K562 (cell line): ENCODE measurements around the gene TMEM41B. TPM values are rescaled to one million over a fixed set of nuclear protein-coding genes. Genes with fewer than 3 reads are reported as not detected.

Experiments
- ARID2 ChIP-seq: fragments of 450-650 bp; IDR thresholded peaks from 2 replicates; pipeline ENCODE4 v1.6.1; 2017; ENCODE audit warnings: antibody characterized with exemption, mild to moderate bottlenecking
- BMI1 ChIP-seq: fragments of 150-350 bp; IDR thresholded peaks from 2 replicates; pipeline ENCODE4 v1.6.1; 2014; ENCODE audit warnings: low read length
- CEBPZ ChIP-seq: fragments of 150-350 bp; IDR thresholded peaks from 2 replicates; pipeline ENCODE4 v1.6.1; 2014; ENCODE audit warnings: low read depth, mild to moderate bottlenecking, low read length, borderline replicate concordance
- GATAD2A ChIP-seq: fragments of 450-650 bp; IDR thresholded peaks from 2 replicates; pipeline ENCODE4 v1.6.1; 2017
- HES1 ChIP-seq: fragments of 450-650 bp; IDR thresholded peaks from 2 replicates; pipeline ENCODE4 v1.6.1; 2016; ENCODE audit warnings: low read depth, mild to moderate bottlenecking, moderate library complexity
- KLF10 ChIP-seq: fragments of 250-450 bp; sonication (Bioruptor Pico); IDR thresholded peaks from 2 replicates; pipeline ENCODE4 v1.6.1; 2021; ENCODE audit warnings: matching md5 sums
- NR2C2 ChIP-seq, 2 experiments: fragments of 200-800 bp in 1 of 2; sonication (Bioruptor generic) in 1 of 2; sonication (generic) in 1 of 2; formaldehyde crosslinking in 1 of 2; IDR thresholded peaks; 2 replicates each; pipeline versions ENCODE4 v1.6.1 to v1.8.0; 2016 to 2022; ENCODE audit warnings: mild to moderate bottlenecking in 1 of 2, missing compliant biosample characterization in 1 of 2, missing genetic modification characterization in 1 of 2, missing genetic modification reagents in 1 of 2
- PHB2 ChIP-seq: fragments of 450-650 bp; IDR thresholded peaks from 2 replicates; pipeline ENCODE4 v1.6.1; 2017; ENCODE audit warnings: low read depth
- PPARD ChIP-seq: fragments of 250-450 bp; sonication (Bioruptor Pico); IDR thresholded peaks from 2 replicates; pipeline ENCODE4 v1.8.0; 2022; ENCODE audit warnings: inconsistent platforms, mild to moderate bottlenecking, moderate library complexity
- RAD21 ChIP-seq, 2 experiments: fragments of 250-450 bp in 1 of 2; fragments of 450-650 bp in 1 of 2; sonication (Bioruptor Pico) in 1 of 2; formaldehyde crosslinking in 1 of 2; IDR thresholded peaks in 1 of 2; conservative IDR thresholded peaks in 1 of 2; 2 replicates each; pipeline versions ENCODE4 v1.4.0 to v1.8.0; 2020 to 2022; ENCODE audit warnings: mild to moderate bottlenecking in 2 of 2, moderate library complexity in 1 of 2
- SRSF3 ChIP-seq: fragments of 200-400 bp; formaldehyde crosslinking; IDR thresholded peaks from 2 replicates; pipeline ENCODE4 v1.6.1; 2016; ENCODE audit warnings: mild to moderate bottlenecking, low read length, moderate library complexity; ENCODE audit not compliant: insufficient read depth
- ZNF407 ChIP-seq: fragments of 450-650 bp; IDR thresholded peaks from 2 replicates; pipeline ENCODE4 v1.6.1; 2016; ENCODE audit warnings: low read depth
- ZNF511 ChIP-seq: sonication (generic); formaldehyde crosslinking; IDR thresholded peaks from 2 replicates; pipeline ENCODE4 v1.8.0; 2022; ENCODE audit warnings: mild to moderate bottlenecking, missing genetic modification reagents
- polyA plus RNA-seq, 8 experiments: library from polyadenylated mRNA; depleted of rRNA in 4 of 8; stranded (reverse) in 5 of 8; unstranded in 3 of 8; fragments of >200 nt; fragmentation: Nextera tagmentation in 2 of 8; fragmentation: Illumina TruSeq in 1 of 8; extraction: Ambion mirVana in 2 of 8; extraction: Trizol in 1 of 8; gene quantifications; 2 replicates each; pipeline versions ENCODE4 v1.2.1 to v1.2.3, GENCODE V29; 2011 to 2014; ENCODE audit warnings: inconsistent platforms in 1 of 8, missing spikeins in 1 of 8
- total RNA-seq, 7 experiments: library from RNA; depleted of rRNA in 6 of 7; stranded (reverse); fragments of >200 nt in 6 of 7; fragmentation: Illumina TruSeq in 2 of 7; extraction: Trizol in 2 of 7; gene quantifications; 2 replicates each; pipeline versions ENCODE4 v1.2.1 to v1.2.3, GENCODE V29; 2011 to 2021; ENCODE audit warnings: low replicate concordance in 1 of 7

TMEM41B gene
- total and polyA plus RNA-seq, 9 of the 15 experiments (the other 6 are each of a cell fraction or from before 2014, with no cell fraction given) = 17.1 to 89.6 (median 48.7) TPM

GRCh38 chr11:9264316-9265210 is 49.8 kb downstream of the TMEM41B start (continued):
- TF ChIP-seq ZNF511 (peak; percentile 56; the same call in 1 of the 2 replicates), KLF10 (CRISPR knock-in tag) (no peak), RAD21 (CRISPR knock-in tag; conservative IDR thresholded peaks at IDR 0.05 in 1 of 2, IDR thresholded peaks at IDR 0.05 in 1 of 2) (no peak), CEBPZ (no peak), ZNF407 (no peak), ARID2 (no peak), BMI1 (no peak), GATAD2A (no peak), PPARD (CRISPR knock-in tag) (no peak), SRSF3 (no peak), NR2C2 (CRISPR knock-in tag; IDR thresholded peaks at IDR 0.05) (no peak), NR2C2 (tag; IDR thresholded peaks at IDR 0.05) (peak; percentile 8; the same call in 1 of the 2 replicates), HES1 (no peak), PHB2 (no peak)
